Measurements from ENCODE around the gene NDUFAF5. TPM values are rescaled to one million over a fixed set of nuclear protein-coding genes. Genes with fewer than 3 reads are reported as not detected.

Gene NDUFAF5
- total and polyA plus RNA-seq, 2 donors (not counting 3 experiments of a cell fraction or from before 2014, with no cell fraction given): 9.8 to 26.4 TPM

DNA sequence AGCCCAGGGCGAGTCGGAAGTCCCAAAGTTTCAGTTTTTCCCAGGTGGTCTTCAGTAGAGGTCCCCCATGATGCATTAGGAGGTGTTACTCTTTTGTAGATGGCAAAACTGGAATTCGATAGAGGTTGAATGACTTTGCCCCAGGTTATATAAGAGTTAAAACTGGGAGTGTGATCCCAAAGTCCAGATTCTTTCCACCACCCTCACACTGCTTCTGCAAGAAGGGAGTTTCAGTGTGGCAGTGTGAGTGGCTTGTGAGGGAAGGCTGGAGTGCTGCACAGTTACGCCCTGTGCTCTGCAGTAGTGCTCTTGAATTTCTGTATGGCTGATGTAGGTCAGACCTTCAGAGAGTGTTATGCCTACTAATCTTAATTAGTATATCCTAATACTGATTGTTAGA lies 29.8 kb downstream of the NDUFAF5 start:
- Histone ChIP-seq H3K79me2 (ENCODE audit: control insufficient read depth, insufficient read depth, low read length) (no peaks in the 10 kb centered on the region), H3K4me3 (replicated peaks in 1 of 3; ENCODE audit: insufficient read depth in 1 of 3, low read depth in 1 of 3, low read length in 3 of 3) (no peak overlapping the region), H3K36me3 (ENCODE audit: control insufficient read depth in 2 of 2, extremely low read depth in 1 of 2, insufficient read depth in 2 of 2, low read length in 2 of 2) (peaks cover 15 to 25% of the 10 kb centered on the region in 2 experiments), H3K4me2 (ENCODE audit: insufficient read depth, low read length) (no peak overlapping the region), H3K9me3 (replicated peaks; ENCODE audit: control insufficient read depth, insufficient read depth, low read length) (no peaks in the 10 kb centered on the region), H3K27ac (ENCODE audit: insufficient read depth, low read depth, low read length) (no peak overlapping the region), H4K20me1 (replicated peaks; ENCODE audit: control insufficient read depth, extremely low read depth, insufficient read depth, low read length) (no peaks in the 10 kb centered on the region), H2AFZ (ENCODE audit: low read depth, low read length) (no peak overlapping the region), H3K27me3 (ENCODE audit: control insufficient read depth in 2 of 2, insufficient read depth in 2 of 2, low read length in 2 of 2) (no peaks in the 10 kb centered on the region), H3K9me1 (replicated peaks; ENCODE audit: control insufficient read depth, extremely low read depth, insufficient read depth, low read length) (no peaks in the 10 kb centered on the region), H3K4me1 (ENCODE audit: control insufficient read depth, extremely low read depth, insufficient read depth, low read length) (peaks cover 8% of the 10 kb centered on the region), H3K9ac (replicated peaks; ENCODE audit: extremely low read depth, insufficient read depth, low read length) (no peak overlapping the region)
- ChIA-PET POLR2A (no interaction called here), CTCF (no interaction called here)
- DNase-seq (ENCODE audit: low read depth, low spot score) (no peak), FAIRE-seq (no peak)
- TF ChIP-seq POLR2A (IDR thresholded peaks at IDR 0.05; ENCODE audit: low read depth, low read length) (no peak), JUN (IDR thresholded peaks at IDR 0.05; ENCODE audit: borderline replicate concordance, insufficient read depth, insufficient read length, low read depth) (no peak), POLR2AphosphoS5 (IDR thresholded peaks at IDR 0.05; ENCODE audit: insufficient read depth, low read depth, low read length) (no peak), FOS (IDR thresholded peaks at IDR 0.05; ENCODE audit: borderline replicate concordance, insufficient read depth, low read length) (no peak), MYC (IDR thresholded peaks at IDR 0.05; ENCODE audit: low read depth, low read length) (no peak), EZH2 (IDR thresholded peaks at IDR 0.05; ENCODE audit: borderline replicate concordance, low read depth, low read length, severe bottlenecking) (no peak), GATA2 (IDR thresholded peaks at IDR 0.05; ENCODE audit: insufficient read depth, insufficient read length, low read depth, low read length) (no peak)
- TF ChIP-seq, protein P1, sequence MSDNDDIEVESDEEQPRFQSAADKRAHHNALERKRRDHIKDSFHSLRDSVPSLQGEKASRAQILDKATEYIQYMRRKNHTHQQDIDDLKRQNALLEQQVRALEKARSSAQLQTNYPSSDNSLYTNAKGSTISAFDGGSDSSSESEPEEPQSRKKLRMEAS (IDR thresholded peaks at IDR 0.05; ENCODE audit: insufficient read depth, insufficient read length): no peak
- TF ChIP-seq, protein P2, sequence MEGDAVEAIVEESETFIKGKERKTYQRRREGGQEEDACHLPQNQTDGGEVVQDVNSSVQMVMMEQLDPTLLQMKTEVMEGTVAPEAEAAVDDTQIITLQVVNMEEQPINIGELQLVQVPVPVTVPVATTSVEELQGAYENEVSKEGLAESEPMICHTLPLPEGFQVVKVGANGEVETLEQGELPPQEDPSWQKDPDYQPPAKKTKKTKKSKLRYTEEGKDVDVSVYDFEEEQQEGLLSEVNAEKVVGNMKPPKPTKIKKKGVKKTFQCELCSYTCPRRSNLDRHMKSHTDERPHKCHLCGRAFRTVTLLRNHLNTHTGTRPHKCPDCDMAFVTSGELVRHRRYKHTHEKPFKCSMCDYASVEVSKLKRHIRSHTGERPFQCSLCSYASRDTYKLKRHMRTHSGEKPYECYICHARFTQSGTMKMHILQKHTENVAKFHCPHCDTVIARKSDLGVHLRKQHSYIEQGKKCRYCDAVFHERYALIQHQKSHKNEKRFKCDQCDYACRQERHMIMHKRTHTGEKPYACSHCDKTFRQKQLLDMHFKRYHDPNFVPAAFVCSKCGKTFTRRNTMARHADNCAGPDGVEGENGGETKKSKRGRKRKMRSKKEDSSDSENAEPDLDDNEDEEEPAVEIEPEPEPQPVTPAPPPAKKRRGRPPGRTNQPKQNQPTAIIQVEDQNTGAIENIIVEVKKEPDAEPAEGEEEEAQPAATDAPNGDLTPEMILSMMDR (IDR thresholded peaks at IDR 0.05; ENCODE audit: extremely low read depth in 1 of 2, insufficient read depth in 1 of 2, low read depth in 1 of 2, low read length in 2 of 2): no peak
- dilution Hi-C loops (cut with MboI; ENCODE audit: extremely low pct_ligation_motif_present, low sequenced_read_pairs) (no loop called here), intact Hi-C loops (cut with micrococcal nuclease) (no loop called here)
- no TSS peak for BruUV-seq (replicated peaks)
